ES-I3 (cell line): ENCODE measurements around the gene CDK5R2.

Source experiments
- H3K36me3 ChIP-seq: 2 replicates; pipeline ENCODE4 v1.6.1; 2013; ENCODE audit warnings: mild to moderate bottlenecking, low read length, control low read depth, moderate library complexity; ENCODE audit not compliant: insufficient read depth
- H3K4me1 ChIP-seq: 2 replicates; pipeline ENCODE4 v1.6.1; 2013; ENCODE audit warnings: mild to moderate bottlenecking, control low read depth, low read length; ENCODE audit not compliant: insufficient read depth
- H3K9ac ChIP-seq: 2 replicates; pipeline ENCODE4 v1.6.1; 2013; ENCODE audit warnings: low read depth, mild to moderate bottlenecking, low read length, moderate library complexity
- H3K9me3 ChIP-seq: 2 replicates; pipeline ENCODE4 v1.6.1; 2013; ENCODE audit warnings: mild to moderate bottlenecking, low read length, moderate library complexity; ENCODE audit not compliant: control insufficient read depth, insufficient read depth

CDK5R2 gene

GRCh38 chr2:218999881-219000568 lies 40.6 kb downstream of the CDK5R2 start:
- Histone ChIP-seq H3K4me1 (peaks cover 16% of the 10 kb centered on the region; the same call in 1 of the 2 replicates), H3K36me3 (no peaks in the 10 kb centered on the region), H3K9ac (no peak overlapping the region)

GRCh38 chr2:219000569-219000960 lies 41.1 kb downstream of the CDK5R2 start:
- Histone ChIP-seq H3K36me3 (no peaks in the 10 kb centered on the region), H3K9ac (no peak overlapping the region), H3K9me3 (no peaks in the 10 kb centered on the region), H3K4me1 (peaks cover 16% of the 10 kb centered on the region; the same call in 1 of the 2 replicates)

More at GRCh38 chr2:218999881-219000568, 40.6 kb downstream of the CDK5R2 start:
- H3K9me3 ChIP-seq, result no peaks in the 10 kb centered on the region

- Histone ChIP-seq H3K36me3 (no peaks in the 10 kb centered on the region), H3K9me3 (no peaks in the 10 kb centered on the region), H3K4me1 (peaks cover 16% of the 10 kb centered on the region; the same call in 1 of the 2 replicates), H3K9ac (no peak overlapping the region)
Observed at GRCh38 chr2:219001100-219001576, 41.7 kb downstream of the CDK5R2 start.

GRCh38 chr2:219001577-219002394 lies 42.3 kb downstream of the CDK5R2 start:
- no peaks in the 10 kb centered on the region for H3K36me3 ChIP-seq
- H3K4me1 ChIP-seq, result peaks cover 16% of the 10 kb centered on the region; the same call in 1 of the 2 replicates
- peak overlapping the region; percentile 33; the same call in 1 of the 2 replicates for H3K9ac ChIP-seq
- H3K9me3 ChIP-seq, result no peaks in the 10 kb centered on the region

- H3K9me3 ChIP-seq, result no peaks in the 10 kb centered on the region
- peak overlapping the region; percentile 58; the same call in 1 of the 2 replicates for H3K9ac ChIP-seq
- peaks cover 16% of the 10 kb centered on the region; the same call in 1 of the 2 replicates for H3K4me1 ChIP-seq
- H3K36me3 ChIP-seq, result no peaks in the 10 kb centered on the region
Observed at GRCh38 chr2:219002395-219003266, 43.2 kb downstream of the CDK5R2 start.

GRCh38 chr2:219003267-219003634 lies 43.8 kb downstream of the CDK5R2 start:
- Histone ChIP-seq H3K9me3 (no peaks in the 10 kb centered on the region), H3K9ac (no peak overlapping the region), H3K36me3 (no peaks in the 10 kb centered on the region), H3K4me1 (peaks cover 16% of the 10 kb centered on the region; the same call in 1 of the 2 replicates)

GRCh38 chr2:219003979-219004378 lies 44.5 kb downstream of the CDK5R2 start:
- H3K9me3 ChIP-seq, result no peaks in the 10 kb centered on the region
- peaks cover 16% of the 10 kb centered on the region; the same call in 1 of the 2 replicates for H3K4me1 ChIP-seq
- H3K36me3 ChIP-seq, result no peaks in the 10 kb centered on the region
- H3K9ac ChIP-seq, result no peak overlapping the region

GRCh38 chr2:219009294-219009693 lies 49.8 kb downstream of the CDK5R2 start:
- no peaks in the 10 kb centered on the region for H3K9me3 ChIP-seq
- H3K4me1 ChIP-seq, result no peaks in the 10 kb centered on the region
- no peak overlapping the region for H3K9ac ChIP-seq
- no peaks in the 10 kb centered on the region for H3K36me3 ChIP-seq

- H3K36me3 ChIP-seq, result no peaks in the 10 kb centered on the region
- H3K9ac ChIP-seq, result no peak overlapping the region
- H3K9me3 ChIP-seq, result no peaks in the 10 kb centered on the region
- H3K4me1 ChIP-seq, result no peaks in the 10 kb centered on the region
Observed at GRCh38 chr2:219010162-219010756, 50.8 kb downstream of the CDK5R2 start.

- H3K9me3 ChIP-seq, result no peaks in the 10 kb centered on the region
- H3K36me3 ChIP-seq, result no peaks in the 10 kb centered on the region
- no peaks in the 10 kb centered on the region for H3K4me1 ChIP-seq
- no peak overlapping the region for H3K9ac ChIP-seq
Observed at GRCh38 chr2:219010873-219011272, 51.4 kb downstream of the CDK5R2 start.
